Measurements from ENCODE around the gene BTBD10.

GRCh38 chr11:13368041-13368446 lies 95.0 kb downstream of the BTBD10 start:
- TF ChIP-seq, protein P1, sequence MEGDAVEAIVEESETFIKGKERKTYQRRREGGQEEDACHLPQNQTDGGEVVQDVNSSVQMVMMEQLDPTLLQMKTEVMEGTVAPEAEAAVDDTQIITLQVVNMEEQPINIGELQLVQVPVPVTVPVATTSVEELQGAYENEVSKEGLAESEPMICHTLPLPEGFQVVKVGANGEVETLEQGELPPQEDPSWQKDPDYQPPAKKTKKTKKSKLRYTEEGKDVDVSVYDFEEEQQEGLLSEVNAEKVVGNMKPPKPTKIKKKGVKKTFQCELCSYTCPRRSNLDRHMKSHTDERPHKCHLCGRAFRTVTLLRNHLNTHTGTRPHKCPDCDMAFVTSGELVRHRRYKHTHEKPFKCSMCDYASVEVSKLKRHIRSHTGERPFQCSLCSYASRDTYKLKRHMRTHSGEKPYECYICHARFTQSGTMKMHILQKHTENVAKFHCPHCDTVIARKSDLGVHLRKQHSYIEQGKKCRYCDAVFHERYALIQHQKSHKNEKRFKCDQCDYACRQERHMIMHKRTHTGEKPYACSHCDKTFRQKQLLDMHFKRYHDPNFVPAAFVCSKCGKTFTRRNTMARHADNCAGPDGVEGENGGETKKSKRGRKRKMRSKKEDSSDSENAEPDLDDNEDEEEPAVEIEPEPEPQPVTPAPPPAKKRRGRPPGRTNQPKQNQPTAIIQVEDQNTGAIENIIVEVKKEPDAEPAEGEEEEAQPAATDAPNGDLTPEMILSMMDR (conservative IDR thresholded peaks at IDR 0.05; ENCODE audit: low read depth, low read length), result no peak
- TF ChIP-seq EZH2 (IDR thresholded peaks at IDR 0.05; ENCODE audit: low read length, unreplicated experiment) (no peak), EZH2phosphoT487 (IDR thresholded peaks at IDR 0.05; ENCODE audit: borderline replicate concordance, low read length) (no peak)

All from PC-3 (cell line).